Effector memory CD4-positive, alpha-beta T cell (primary cell): ENCODE data around the gene A4GALT.
"Not testable (repeated sequence)": the region's sequence is repeated elsewhere in the genome, so short reads cannot be mapped to it uniquely, and the experiment has no call there.

Source experiments
- DNase-seq, 3 donors: peaks; one replicate each; pipeline ENCODE4 v3.0.0-alpha.2; 2020
- H3K27ac ChIP-seq: 2 replicates; pipeline ENCODE4 v1.7.0; 2013; ENCODE audit warnings: mild to moderate bottlenecking, low read length, moderate library complexity; ENCODE audit not compliant: insufficient read depth, poor library complexity, severe bottlenecking
- H3K27me3 ChIP-seq: replicated peaks from 2 replicates; pipeline ENCODE4 v1.7.0; 2013; ENCODE audit warnings: mild to moderate bottlenecking, low read length; ENCODE audit not compliant: insufficient read depth, control insufficient read depth, poor library complexity, severe bottlenecking
- H3K36me3 ChIP-seq: 2 replicates; pipeline ENCODE4 v1.7.0; 2013; ENCODE audit warnings: mild to moderate bottlenecking, low read length, moderate library complexity; ENCODE audit not compliant: control insufficient read depth, insufficient read depth
- H3K4me1 ChIP-seq: 2 replicates; pipeline ENCODE4 v1.7.0; 2013; ENCODE audit warnings: low read length, mild to moderate bottlenecking; ENCODE audit not compliant: control insufficient read depth, insufficient read depth, poor library complexity, severe bottlenecking
- H3K4me3 ChIP-seq: 2 replicates; pipeline ENCODE4 v1.7.0; 2013; ENCODE audit warnings: low read length, low read depth, mild to moderate bottlenecking; ENCODE audit not compliant: insufficient read depth, poor library complexity, severe bottlenecking
- H3K9me3 ChIP-seq: 2 replicates; pipeline ENCODE4 v1.7.0; 2013; ENCODE audit warnings: mild to moderate bottlenecking, low read length, moderate library complexity; ENCODE audit not compliant: control insufficient read depth

Gene A4GALT

DNA sequence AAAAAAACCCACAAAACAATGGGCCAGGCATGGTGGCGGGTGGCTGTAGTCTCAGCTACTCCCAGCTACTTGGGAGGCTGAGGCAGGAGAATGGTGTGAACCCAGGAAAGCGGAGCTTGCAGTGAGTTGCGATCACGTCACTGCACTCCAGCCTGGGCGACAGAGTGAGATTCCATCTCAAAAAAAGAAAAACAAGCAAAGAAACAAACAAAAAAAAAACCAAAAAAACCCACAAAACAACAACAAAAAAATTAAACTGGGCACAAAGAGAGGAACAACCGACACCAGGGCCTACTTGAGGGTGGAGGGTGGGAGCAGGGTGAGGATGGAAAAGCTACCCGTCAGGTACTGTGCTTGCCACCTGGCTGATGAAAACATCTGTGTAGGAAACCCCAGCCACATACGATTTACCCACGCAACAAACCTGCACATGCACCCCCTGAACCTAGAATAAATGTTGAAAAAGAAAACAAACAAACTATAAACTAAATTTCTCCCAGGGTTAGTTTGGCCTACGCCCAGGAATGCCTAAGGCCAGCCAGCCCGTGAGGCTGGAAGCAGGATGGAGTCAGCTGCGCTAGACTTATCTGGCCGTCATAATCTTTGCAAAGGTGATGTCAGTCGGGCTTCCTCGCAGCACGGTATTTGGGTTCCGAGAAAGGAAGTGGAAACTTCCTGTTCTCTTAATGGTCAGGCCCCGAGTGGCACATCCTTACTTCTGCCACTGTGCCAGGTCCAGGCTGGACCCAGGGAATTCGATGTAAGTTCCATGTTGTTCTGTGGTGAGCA is 49.6 kb downstream of the A4GALT start:
- Histone ChIP-seq H3K4me3 (no peak overlapping the region), H3K4me1 (peaks cover 5% of the 10 kb centered on the region), H3K36me3 (no peaks in the 10 kb centered on the region), H3K9me3 (no peaks in the 10 kb centered on the region), H3K27me3 (no peaks in the 10 kb centered on the region), H3K27ac (no peak overlapping the region)
- DNase-seq, result no peak

DNA sequence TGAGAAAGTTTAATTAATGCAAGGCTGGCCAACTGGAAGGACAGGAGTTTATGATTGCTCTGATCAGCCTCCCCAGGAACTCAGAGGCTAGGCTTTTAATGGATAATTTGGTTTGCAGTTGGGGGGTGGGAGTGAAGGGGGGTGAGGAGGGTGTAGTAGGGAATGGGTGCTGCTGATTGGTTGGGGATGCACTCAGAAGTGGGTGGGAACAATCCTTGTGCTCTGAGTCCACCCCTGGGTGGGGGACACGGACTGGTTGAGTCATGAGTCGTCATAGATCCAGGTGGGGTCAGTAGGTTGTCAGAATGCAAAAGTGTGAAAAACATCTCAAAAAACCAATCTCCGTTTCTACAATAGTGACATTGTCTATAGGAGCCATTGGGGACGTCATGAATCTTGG is 50.6 kb downstream of the A4GALT start:
- no peaks in the 10 kb centered on the region for H3K9me3 ChIP-seq
- DNase-seq, result no peak
- H3K36me3 ChIP-seq, result no peaks in the 10 kb centered on the region
- H3K27ac ChIP-seq, result no peak overlapping the region
- H3K4me1 ChIP-seq, result peaks cover 5% of the 10 kb centered on the region
- no peaks in the 10 kb centered on the region for H3K27me3 ChIP-seq
- H3K4me3 ChIP-seq, result no peak overlapping the region

GRCh38 chr22:42666393-42666792 is 54.3 kb downstream of the A4GALT start:
- H3K9me3 ChIP-seq, H3K4me1 ChIP-seq, H3K4me3 ChIP-seq, DNase-seq, H3K36me3 ChIP-seq, H3K27ac ChIP-seq, H3K27me3 ChIP-seq: not testable (repeated sequence)

GRCh38 chr22:42664976-42665831 is 55.5 kb downstream of the A4GALT start:
- no peak overlapping the region for H3K27ac ChIP-seq
- peaks cover 5% of the 10 kb centered on the region for H3K4me1 ChIP-seq
- H3K36me3 ChIP-seq, result no peaks in the 10 kb centered on the region
- H3K9me3 ChIP-seq, result no peaks in the 10 kb centered on the region
- no peak for DNase-seq
- no peak overlapping the region for H3K4me3 ChIP-seq
- H3K27me3 ChIP-seq, result no peaks in the 10 kb centered on the region

- Histone ChIP-seq H3K4me1 (peaks cover 5% of the 10 kb centered on the region), H3K9me3 (no peaks in the 10 kb centered on the region), H3K36me3 (no peaks in the 10 kb centered on the region), H3K27ac (no peak overlapping the region), H3K27me3 (no peaks in the 10 kb centered on the region), H3K4me3 (peak overlapping the region; percentile 81)
- DNase-seq, result peak; percentile 58 to 71 (median 59)
These were observed 58.5 kb downstream of the A4GALT start for GRCh38 chr22:42661985-42662831.

- H3K36me3 ChIP-seq, result no peaks in the 10 kb centered on the region
- no peak overlapping the region for H3K4me3 ChIP-seq
- no peak overlapping the region for H3K27ac ChIP-seq
- DNase-seq, result no peak
- no peaks in the 10 kb centered on the region for H3K27me3 ChIP-seq
- no peaks in the 10 kb centered on the region for H3K4me1 ChIP-seq
- no peaks in the 10 kb centered on the region for H3K9me3 ChIP-seq
These were observed 64.1 kb downstream of the A4GALT start for GRCh38 chr22:42656578-42656977.

DNA sequence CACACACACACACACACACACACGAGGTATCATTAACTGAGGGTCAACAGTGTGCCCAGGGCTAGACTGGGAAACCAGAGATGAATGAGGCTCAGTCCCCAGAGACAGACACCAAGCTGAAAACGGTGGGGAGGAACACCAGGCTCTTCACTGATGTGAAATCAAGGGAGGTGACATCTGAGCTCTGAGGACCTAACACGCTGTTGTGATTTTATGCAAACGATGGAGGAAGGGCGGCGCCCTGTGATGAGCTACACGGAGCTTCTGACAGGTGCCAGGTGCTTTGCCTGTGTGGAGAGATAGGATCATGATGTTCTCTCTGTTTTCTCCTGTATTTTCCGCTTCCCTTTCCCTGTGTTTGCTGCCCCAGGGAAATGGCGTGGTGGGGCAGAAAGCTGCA is 65.0 kb downstream of the A4GALT start:
- Histone ChIP-seq H3K27ac (no peak overlapping the region), H3K4me1 (no peaks in the 10 kb centered on the region), H3K36me3 (no peaks in the 10 kb centered on the region), H3K9me3 (no peaks in the 10 kb centered on the region), H3K4me3 (no peak overlapping the region), H3K27me3 (no peaks in the 10 kb centered on the region)
- no peak for DNase-seq

GRCh38 chr22:42654436-42655073 is 66.1 kb downstream of the A4GALT start:
- no peak for DNase-seq
- Histone ChIP-seq H3K4me3 (no peak overlapping the region), H3K36me3 (no peaks in the 10 kb centered on the region), H3K9me3 (no peaks in the 10 kb centered on the region), H3K27ac (no peak overlapping the region), H3K4me1 (no peaks in the 10 kb centered on the region), H3K27me3 (no peaks in the 10 kb centered on the region)

- H3K27ac ChIP-seq, result no peak overlapping the region
- H3K4me3 ChIP-seq, result no peak overlapping the region
- no peaks in the 10 kb centered on the region for H3K9me3 ChIP-seq
- H3K36me3 ChIP-seq, result no peaks in the 10 kb centered on the region
- no peaks in the 10 kb centered on the region for H3K27me3 ChIP-seq
- H3K4me1 ChIP-seq, result no peaks in the 10 kb centered on the region
- no peak for DNase-seq
These were observed 66.7 kb downstream of the A4GALT start for GRCh38 chr22:42653999-42654398.
